ENCODE data around the gene SPATA2L.

Gene SPATA2L

GRCh38 chr16:89727406-89728120, 26.1 kb upstream of the SPATA2L start:
- no peak for DNase-seq

- DNase-seq = no peak
Observed at GRCh38 chr16:89723279-89724250, 22.1 kb upstream of the SPATA2L start.

GRCh38 chr16:89722392-89723278, 21.1 kb upstream of the SPATA2L start:
- peak; percentile 62 for DNase-seq

- DNase-seq = peak; percentile 72
Observed at GRCh38 chr16:89721546-89722391, 20.3 kb upstream of the SPATA2L start.

- DNase-seq = peak; percentile 90
Observed at GRCh38 chr16:89720813-89721545, 19.5 kb upstream of the SPATA2L start, which contains the start of the genes VPS9D1 and ZNF276. Gene VPS9D1 (minus strand): TSS chr16:89720898. CDS start chr16:89720861, 37 bp downstream. Gene ZNF276 (plus strand): TSS chr16:89721537. CDS start chr16:89721641, 104 bp downstream.

GRCh38 chr16:89720551-89720812, 19.0 kb upstream of the SPATA2L start:
- DNase-seq = no peak

GRCh38 chr16:89717688-89718505, 16.4 kb upstream of the SPATA2L start:
- DNase-seq = no peak

- no peak for DNase-seq
Observed at GRCh38 chr16:89716916-89717687, 15.6 kb upstream of the SPATA2L start.

- DNase-seq = no peak
Observed at GRCh38 chr16:89716493-89716892, 15.0 kb upstream of the SPATA2L start.

- no peak for DNase-seq
Observed at GRCh38 chr16:89712274-89712781, 10.8 kb upstream of the SPATA2L start.

- peak; percentile 39 for DNase-seq
Observed at GRCh38 chr16:89711601-89712273, 10.2 kb upstream of the SPATA2L start.

GRCh38 chr16:89710709-89711564, 9.4 kb upstream of the SPATA2L start:
- no peak for DNase-seq

- DNase-seq = no peak
Observed at GRCh38 chr16:89709716-89710432, 8.4 kb upstream of the SPATA2L start.

- no peak for DNase-seq
Observed at GRCh38 chr16:89709166-89709565, 7.7 kb upstream of the SPATA2L start.

- no peak for DNase-seq
Observed at GRCh38 chr16:89708481-89708931, 7.0 kb upstream of the SPATA2L start.

- no peak for DNase-seq
Observed at GRCh38 chr16:89707695-89708094, 6.2 kb upstream of the SPATA2L start.
